Hepatocyte (in vitro differentiated cells): ENCODE results near the gene PKP1.

Source experiments
- CTCF ChIP-seq: fragments of 200-600 bp; sonication (generic); IDR thresholded peaks from 2 replicates; pipeline ENCODE4 v1.5.1; 2016; ENCODE audit warnings: antibody characterized with exemption, mild to moderate bottlenecking; ENCODE audit not compliant: poor library complexity
- EZH2 ChIP-seq: fragments of 200-600 bp; sonication (generic); IDR thresholded peaks from 2 replicates; pipeline ENCODE4 v1.6.1; 2016; ENCODE audit warnings: antibody characterized with exemption, mild to moderate bottlenecking, borderline replicate concordance
- EZH2phosphoT487 ChIP-seq: fragments of 200-600 bp; sonication (generic); IDR thresholded peaks from one replicate; pipeline ENCODE4 v1.6.1; 2018; ENCODE audit warnings: antibody characterized with exemption, mild to moderate bottlenecking, low read depth, moderate library complexity; ENCODE audit not compliant: unreplicated experiment, severe bottlenecking

DNA sequence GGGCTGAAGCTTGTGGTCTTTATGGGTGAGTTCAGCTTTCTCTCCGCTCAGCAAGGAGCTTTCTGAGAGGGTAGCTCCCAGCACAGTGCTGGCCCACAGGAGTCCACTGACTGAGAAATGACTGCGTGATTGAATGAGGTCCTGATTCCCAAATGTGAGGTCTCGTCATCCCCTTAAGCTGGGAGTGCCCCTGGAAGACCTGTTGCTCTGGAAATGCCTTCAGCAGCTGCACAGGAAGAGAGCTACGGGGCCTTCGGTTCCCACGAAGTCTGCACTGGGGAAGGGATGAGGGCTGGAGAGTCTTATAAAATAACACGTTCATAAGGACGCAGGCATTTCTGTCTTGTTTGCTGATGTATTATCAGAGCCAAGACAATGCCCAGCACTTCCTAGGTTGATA is 80.2 kb downstream of the PKP1 start:
- TF ChIP-seq CTCF, result no peak
- no peak for TF ChIP-seq EZH2
- no peak for TF ChIP-seq EZH2phosphoT487
